HL-60 (cell line): ENCODE measurements around the gene PKD1L1.

Source experiments
- DNase-seq, 2 experiments: peaks; one replicate each; pipeline ENCODE4 v3.0.0-alpha.2; 2010 to 2020; ENCODE audit warnings: low read depth in 1 of 2, low spot score in 1 of 2
- H3K27ac ChIP-seq: fragments of 250-450 bp; sonication (Bioruptor Pico); replicated peaks from 2 replicates; pipeline ENCODE4 v1.5.1; 2020; ENCODE audit warnings: mild to moderate bottlenecking, moderate library complexity
- H3K27me3 ChIP-seq: fragments of 250-450 bp; sonication (Bioruptor Pico); 2 replicates; pipeline ENCODE4 v1.5.1; 2021; ENCODE audit warnings: mild to moderate bottlenecking, moderate library complexity; ENCODE audit not compliant: insufficient read depth, poor library complexity, severe bottlenecking
- H3K4me3 ChIP-seq: replicated peaks from 2 replicates; pipeline ENCODE4 v1.5.1; 2011; ENCODE audit warnings: mild to moderate bottlenecking, control low read depth, low read length; ENCODE audit not compliant: insufficient read depth
- CTCF ChIP-seq: IDR thresholded peaks from one replicate; pipeline ENCODE4 v1.5.1; 2011; ENCODE audit warnings: low read length, control low read depth, inconsistent platforms; ENCODE audit not compliant: insufficient read depth
- GABPA ChIP-seq: IDR thresholded peaks from 2 replicates; pipeline ENCODE4 v1.6.1; 2012; ENCODE audit warnings: low read depth
- POLR2AphosphoS5 ChIP-seq: IDR thresholded peaks from 2 replicates; pipeline ENCODE4 v1.6.1; 2012; ENCODE audit warnings: low read depth
- REST ChIP-seq: IDR thresholded peaks from 2 replicates; pipeline ENCODE4 v1.6.1; 2012; ENCODE audit warnings: low read depth; ENCODE audit not compliant: insufficient replicate concordance
- SPI1 ChIP-seq: IDR thresholded peaks from 2 replicates; pipeline ENCODE4 v1.6.1; 2012; ENCODE audit warnings: low read depth, mild to moderate bottlenecking, borderline replicate concordance

The PKD1L1 gene

GRCh38 chr7:47792521-47793121 is 155.6 kb downstream of the PKD1L1 start:
- Histone ChIP-seq H3K27ac (no peak overlapping the region), H3K4me3 (no peak overlapping the region), H3K27me3 (no peaks in the 10 kb centered on the region)
- no peak for DNase-seq
- TF ChIP-seq GABPA = no peak
- TF ChIP-seq CTCF = peak; percentile 16

- no peak overlapping the region for H3K27ac ChIP-seq
- DNase-seq = no peak
- H3K27me3 ChIP-seq = no peaks in the 10 kb centered on the region
- no peak overlapping the region for H3K4me3 ChIP-seq
- TF ChIP-seq GABPA = no peak
- no peak for TF ChIP-seq POLR2AphosphoS5
- no peak for TF ChIP-seq REST
- no peak for TF ChIP-seq SPI1
- TF ChIP-seq CTCF = no peak
Measured at GRCh38 chr7:47791682-47792081, 156.6 kb downstream of the PKD1L1 start.

GRCh38 chr7:47788083-47788482 is 160.2 kb downstream of the PKD1L1 start:
- no peak overlapping the region for H3K4me3 ChIP-seq
- H3K27ac ChIP-seq = no peak overlapping the region
- TF ChIP-seq REST (no peak), POLR2AphosphoS5 (no peak)
- no peaks in the 10 kb centered on the region for H3K27me3 ChIP-seq
- no peak for DNase-seq

- Histone ChIP-seq H3K4me3 (no peak overlapping the region), H3K27ac (no peak overlapping the region), H3K27me3 (no peaks in the 10 kb centered on the region)
- no peak for TF ChIP-seq GABPA
- no peak for TF ChIP-seq POLR2AphosphoS5
- TF ChIP-seq CTCF = no peak
- DNase-seq = no peak
Measured at GRCh38 chr7:47787249-47788069, 160.8 kb downstream of the PKD1L1 start.
